Measurements from ENCODE around the gene SUMO3. TPM values are rescaled to one million over a fixed set of nuclear protein-coding genes. Genes with fewer than 3 reads are reported as not detected.

SUMO3 gene
- total RNA-seq, 6 experiments from 2014 or later: 33.4 to 41.2 (median 36.6) TPM

GRCh38 chr21:44862869-44863685 lies 45.2 kb upstream of the SUMO3 start:
- intact Hi-C loops (cut with DNase I): no loop called here
- ATAC-seq (no peak), DNase-seq (peak in 2 of 3 donors; percentile 10 to 41)
- TF ChIP-seq, protein P1, sequence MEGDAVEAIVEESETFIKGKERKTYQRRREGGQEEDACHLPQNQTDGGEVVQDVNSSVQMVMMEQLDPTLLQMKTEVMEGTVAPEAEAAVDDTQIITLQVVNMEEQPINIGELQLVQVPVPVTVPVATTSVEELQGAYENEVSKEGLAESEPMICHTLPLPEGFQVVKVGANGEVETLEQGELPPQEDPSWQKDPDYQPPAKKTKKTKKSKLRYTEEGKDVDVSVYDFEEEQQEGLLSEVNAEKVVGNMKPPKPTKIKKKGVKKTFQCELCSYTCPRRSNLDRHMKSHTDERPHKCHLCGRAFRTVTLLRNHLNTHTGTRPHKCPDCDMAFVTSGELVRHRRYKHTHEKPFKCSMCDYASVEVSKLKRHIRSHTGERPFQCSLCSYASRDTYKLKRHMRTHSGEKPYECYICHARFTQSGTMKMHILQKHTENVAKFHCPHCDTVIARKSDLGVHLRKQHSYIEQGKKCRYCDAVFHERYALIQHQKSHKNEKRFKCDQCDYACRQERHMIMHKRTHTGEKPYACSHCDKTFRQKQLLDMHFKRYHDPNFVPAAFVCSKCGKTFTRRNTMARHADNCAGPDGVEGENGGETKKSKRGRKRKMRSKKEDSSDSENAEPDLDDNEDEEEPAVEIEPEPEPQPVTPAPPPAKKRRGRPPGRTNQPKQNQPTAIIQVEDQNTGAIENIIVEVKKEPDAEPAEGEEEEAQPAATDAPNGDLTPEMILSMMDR (IDR thresholded peaks at IDR 0.05): no peak
- no peak for TF ChIP-seq POLR2A (IDR thresholded peaks at IDR 0.05)
- H3K36me3 ChIP-seq: peaks cover 0 to 46% (median 17%) of the 10 kb centered on the region in 4 donors
- no peak overlapping the region for H3K27ac ChIP-seq
- H3K27me3 ChIP-seq: no peaks in the 10 kb centered on the region
- no peaks in the 10 kb centered on the region for H3K9me3 ChIP-seq
- H3K4me3 ChIP-seq: no peak overlapping the region
- WGBS (ENCODE audit: insufficient coverage, low coverage, low lambda C conversion rate, missing lambda C conversion rate): 72% methylated on average over 3 of the region's 25 CpGs
- peaks cover 0 to 13% (median 4%) of the 10 kb centered on the region in 4 donors for H3K4me1 ChIP-seq

DNA sequence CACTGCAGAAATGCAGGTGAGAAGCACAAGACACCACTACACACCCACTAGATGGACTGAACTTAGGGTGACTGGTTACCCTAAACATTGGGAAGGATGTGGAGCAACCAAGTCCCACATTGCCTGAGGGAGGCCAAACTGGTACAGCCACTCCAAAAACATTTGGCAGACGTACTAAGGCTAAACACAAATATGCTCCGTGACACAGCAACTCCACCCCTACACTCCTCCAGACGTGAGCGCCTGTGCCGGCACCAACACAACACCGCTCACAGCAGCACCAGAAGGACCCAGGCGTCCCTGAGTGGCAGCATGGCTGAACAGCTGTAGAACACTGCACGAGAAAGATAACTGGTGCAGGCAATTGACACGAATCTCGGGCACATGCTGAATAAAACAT lies 40.9 kb upstream of the SUMO3 start:
- WGBS (ENCODE audit: insufficient coverage, low coverage, low lambda C conversion rate, missing lambda C conversion rate): 82% methylated on average over 2 of the region's 10 CpGs
- DNase-seq (peak in 2 of 3 donors; percentile 3 to 20), ATAC-seq (no peak)
- Histone ChIP-seq H3K27ac (no peak overlapping the region), H3K9me3 (no peaks in the 10 kb centered on the region), H3K36me3 (peaks cover 0 to 62% (median 26%) of the 10 kb centered on the region in 4 donors), H3K4me1 (no peaks in the 10 kb centered on the region), H3K27me3 (no peaks in the 10 kb centered on the region), H3K4me3 (no peak overlapping the region)
- intact Hi-C loops (cut with DNase I): no loop called here
- no peak for TF ChIP-seq POLR2A (IDR thresholded peaks at IDR 0.05)
- TF ChIP-seq, protein P1 (IDR thresholded peaks at IDR 0.05): no peak

DNA sequence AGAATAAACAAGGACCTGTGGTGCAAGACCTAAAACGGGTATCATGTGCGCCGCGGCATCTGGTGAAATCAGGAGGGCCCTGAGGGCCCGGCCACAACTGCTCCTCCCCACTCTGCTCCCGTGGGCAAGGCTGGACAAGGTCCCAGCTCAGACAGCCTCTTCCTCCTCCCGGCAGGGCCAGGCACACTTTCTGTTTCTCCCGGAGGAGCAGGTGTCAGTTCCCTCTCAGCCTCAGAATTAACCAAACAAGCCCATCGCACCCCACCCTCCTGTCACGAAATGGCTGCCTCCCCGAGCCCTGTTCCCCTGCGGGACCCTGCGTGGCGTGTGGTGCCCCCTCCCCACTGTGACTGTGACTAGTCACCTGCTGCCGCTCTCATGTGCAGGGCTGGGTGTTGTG lies 40.4 kb upstream of the SUMO3 start:
- intact Hi-C loops (cut with DNase I): no loop called here

GRCh38 chr21:44857127-44857892 lies 39.4 kb upstream of the SUMO3 start:
- 86% methylated on average over 14 of the region's 16 CpGs for WGBS (ENCODE audit: insufficient coverage, low coverage, low lambda C conversion rate, missing lambda C conversion rate)
- no peaks in the 10 kb centered on the region for H3K27me3 ChIP-seq
- peak in 2 of 3 donors; percentile 11 to 24 for DNase-seq
- no peak overlapping the region for H3K4me3 ChIP-seq
- peaks cover 0 to 57% (median 25%) of the 10 kb centered on the region in 4 donors for H3K36me3 ChIP-seq
- H3K9me3 ChIP-seq: no peaks in the 10 kb centered on the region
- intact Hi-C loops (cut with DNase I): no loop called here
- H3K4me1 ChIP-seq: no peaks in the 10 kb centered on the region
- H3K27ac ChIP-seq: no peak overlapping the region
- no peak for ATAC-seq
- TF ChIP-seq, protein P1 (IDR thresholded peaks at IDR 0.05): no peak
- no peak for TF ChIP-seq POLR2A (IDR thresholded peaks at IDR 0.05)

More for the DNA sequence above, 40.4 kb upstream of the SUMO3 start:
- Histone ChIP-seq H3K4me3 (no peak overlapping the region), H3K27ac (no peak overlapping the region), H3K9me3 (no peaks in the 10 kb centered on the region), H3K27me3 (no peaks in the 10 kb centered on the region), H3K4me1 (no peaks in the 10 kb centered on the region), H3K36me3 (peaks cover 0 to 58% (median 25%) of the 10 kb centered on the region in 4 donors)
- WGBS (ENCODE audit: insufficient coverage, low coverage, low lambda C conversion rate, missing lambda C conversion rate): 77% methylated on average over 9 of the region's 15 CpGs
- ATAC-seq: no peak
- peak in 2 of 3 donors; percentile 14 to 43 for DNase-seq
- TF ChIP-seq POLR2A (IDR thresholded peaks at IDR 0.05): no peak
- TF ChIP-seq, protein P1 (IDR thresholded peaks at IDR 0.05): no peak
